ENCODE data around the gene PAM. TPM values are rescaled to one million over a fixed set of nuclear protein-coding genes. Genes with fewer than 3 reads are reported as not detected.

Gene PAM
- total RNA-seq, 1 experiment from 2014 or later: 60.3 TPM

DNA sequence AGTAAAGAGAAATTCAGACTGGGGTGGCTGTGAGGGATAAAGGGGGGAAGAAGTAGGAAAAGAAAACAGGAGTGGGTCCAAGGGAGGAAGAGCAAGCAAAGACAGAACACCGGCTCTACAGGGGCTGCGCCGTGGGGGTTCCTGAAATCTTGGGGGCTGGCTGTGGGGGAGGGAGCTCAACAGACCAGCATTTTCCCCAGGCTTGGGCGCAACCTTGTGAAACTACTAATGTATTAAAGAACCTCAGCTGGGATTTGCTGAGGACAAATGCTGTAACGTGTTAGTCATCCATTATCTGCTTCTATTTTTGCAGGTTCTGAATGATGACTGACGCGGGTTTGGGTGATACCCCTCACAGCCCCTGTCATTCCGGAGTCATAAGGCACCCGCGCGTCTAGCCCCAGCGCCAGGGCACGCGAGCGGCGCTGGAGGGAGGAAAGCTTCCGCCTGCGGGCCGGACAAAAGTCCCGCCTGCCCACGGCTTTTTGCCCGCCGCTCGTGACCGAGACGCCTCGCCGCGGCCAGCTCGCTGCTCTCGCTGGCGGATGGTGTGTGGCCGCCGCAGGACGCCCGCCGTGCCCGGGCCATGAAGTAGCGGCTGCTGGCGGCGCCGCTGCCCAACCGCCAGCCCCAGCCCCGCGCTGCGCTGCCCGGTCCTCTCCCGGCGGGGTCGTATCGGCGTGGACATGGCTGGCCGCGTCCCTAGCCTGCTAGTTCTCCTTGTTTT, 110.6 kb downstream of the PAM start:
- Mint-ChIP-seq H3K36me3 (ENCODE audit: insufficient read depth, unreplicated experiment) (peaks cover 7% of the 10 kb centered on the region), H3K9me3 (ENCODE audit: unreplicated experiment) (peaks cover 8% of the 10 kb centered on the region), H3K4me1 (ENCODE audit: insufficient read depth, unreplicated experiment) (peaks cover 7% of the 10 kb centered on the region), H3K4me3 (ENCODE audit: unreplicated experiment) (peak overlapping the region; percentile 73), H3K27me3 (ENCODE audit: insufficient read depth, unreplicated experiment) (no peaks in the 10 kb centered on the region), H3K27ac (ENCODE audit: low read depth, unreplicated experiment) (peak overlapping the region; percentile 73)
- POLR2A ChIA-PET: interaction anchor here (0.6 to 2.4 kb wide), 16 partner anchors 8 to 269 kb away, joined by 3 to 9 read pairs (median 4); partner anchors contain the start of genes GIN1 and PPIP5K2
- peak; percentile 68 for DNase-seq (ENCODE audit: unreplicated experiment)
- intact Hi-C loops (cut with micrococcal nuclease): loop anchor here (5.0 to 10.0 kb wide), 2 partner anchors 109 to 183 kb away; no protein-coding TSS in a partner anchor
- TF ChIP-seq CTCF (IDR thresholded peaks at IDR 0.05; ENCODE audit: unreplicated experiment): no peak
- CTCF ChIA-PET: interaction anchor here (0.6 to 1.8 kb wide), 11 partner anchors 12 to 594 kb away, joined by 3 to 7 read pairs (median 4); no protein-coding TSS in a partner anchor
- no TSS peak for BruUV-seq (replicated peaks)

GRCh38 chr5:102866237-102866600, 111.1 kb downstream of the PAM start:
- BruUV-seq (replicated peaks): TSS peak; percentile 49
- no peak for TF ChIP-seq CTCF (IDR thresholded peaks at IDR 0.05; ENCODE audit: unreplicated experiment)
- intact Hi-C loops (cut with micrococcal nuclease): loop anchor here (5.0 to 10.0 kb wide), 2 partner anchors 109 to 184 kb away; no protein-coding TSS in a partner anchor
- H3K27ac Mint-ChIP-seq (ENCODE audit: low read depth, unreplicated experiment): peak overlapping the region; percentile 73
- POLR2A ChIA-PET: interaction anchor here (0.6 to 2.4 kb wide), 14 partner anchors 9 to 270 kb away, joined by 3 to 9 read pairs (median 4); partner anchors contain the start of genes GIN1 and PPIP5K2
- H3K27me3 Mint-ChIP-seq (ENCODE audit: insufficient read depth, unreplicated experiment): no peaks in the 10 kb centered on the region
- peaks cover 7% of the 10 kb centered on the region for H3K4me1 Mint-ChIP-seq (ENCODE audit: insufficient read depth, unreplicated experiment)
- CTCF ChIA-PET: interaction anchor here (0.8 to 1.8 kb wide), 6 partner anchors 11 to 86 kb away, joined by 3 to 7 read pairs (median 4); no protein-coding TSS in a partner anchor
- H3K4me3 Mint-ChIP-seq (ENCODE audit: unreplicated experiment): peak overlapping the region; percentile 73
- H3K9me3 Mint-ChIP-seq (ENCODE audit: unreplicated experiment): peaks cover 8% of the 10 kb centered on the region
- no peak for DNase-seq (ENCODE audit: unreplicated experiment)
- H3K36me3 Mint-ChIP-seq (ENCODE audit: insufficient read depth, unreplicated experiment): peaks cover 7% of the 10 kb centered on the region

DNA sequence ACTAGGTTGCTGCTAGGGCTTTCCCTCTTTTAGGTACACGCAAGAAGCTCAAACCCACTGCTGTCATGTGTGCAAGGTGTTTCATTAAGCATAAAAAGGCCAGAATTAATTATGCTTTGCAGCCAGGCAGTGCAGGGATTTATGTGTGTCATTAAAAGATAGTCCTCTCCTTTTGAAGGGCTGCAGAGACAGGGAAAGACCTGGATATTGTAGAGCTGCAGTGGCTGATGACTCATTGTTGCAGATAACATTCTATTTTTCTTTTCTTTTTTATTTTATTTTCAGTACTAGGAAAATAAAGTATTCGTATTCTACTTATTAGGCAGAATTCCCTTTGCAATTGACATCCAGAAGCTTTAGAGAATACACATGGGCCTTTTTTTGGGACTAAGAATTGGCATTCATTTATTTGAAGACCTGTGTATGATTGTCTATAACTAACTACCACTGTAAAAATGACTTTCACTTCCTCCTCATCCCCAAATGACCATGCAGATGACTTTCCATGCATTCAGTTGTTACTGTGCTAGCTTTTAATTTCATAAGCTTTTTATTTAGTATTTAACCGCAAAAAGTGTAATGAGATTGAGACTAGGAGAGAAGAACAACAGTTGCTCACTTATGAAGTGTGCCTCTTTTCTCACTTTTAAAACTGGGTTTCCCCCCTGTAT, 113.0 kb downstream of the PAM start:
- Mint-ChIP-seq H3K9me3 (ENCODE audit: unreplicated experiment) (peaks cover 8% of the 10 kb centered on the region), H3K27me3 (ENCODE audit: insufficient read depth, unreplicated experiment) (no peaks in the 10 kb centered on the region), H3K36me3 (ENCODE audit: insufficient read depth, unreplicated experiment) (peaks cover 7% of the 10 kb centered on the region), H3K4me1 (ENCODE audit: insufficient read depth, unreplicated experiment) (peaks cover 7% of the 10 kb centered on the region), H3K4me3 (ENCODE audit: unreplicated experiment) (no peak overlapping the region), H3K27ac (ENCODE audit: low read depth, unreplicated experiment) (no peak overlapping the region)
- no TSS peak for BruUV-seq (replicated peaks)
- DNase-seq (ENCODE audit: unreplicated experiment): no peak
- ChIA-PET CTCF (interaction anchor here (0.6 to 2.2 kb wide), 5 partner anchors 10 to 187 kb away, joined by 3 to 6 read pairs (median 4); no protein-coding TSS in a partner anchor), POLR2A (interaction anchor here (0.6 to 1.4 kb wide), 4 partner anchors 9 to 112 kb away, joined by 3 to 4 read pairs (median 3); no protein-coding TSS in a partner anchor)
- intact Hi-C loops (cut with micrococcal nuclease): loop anchor here (5.0 to 10.0 kb wide), 2 partner anchors 107 to 186 kb away; no protein-coding TSS in a partner anchor
- no peak for TF ChIP-seq CTCF (IDR thresholded peaks at IDR 0.05; ENCODE audit: unreplicated experiment)

GRCh38 chr5:102869230-102869629, 114.1 kb downstream of the PAM start:
- no peak for DNase-seq (ENCODE audit: unreplicated experiment)
- TF ChIP-seq CTCF (IDR thresholded peaks at IDR 0.05; ENCODE audit: unreplicated experiment): no peak
- ChIA-PET CTCF (interaction anchor here (1.0 to 2.2 kb wide), 2 partner anchors 11 to 89 kb away, joined by 4 to 6 read pairs; no protein-coding TSS in a partner anchor), POLR2A (interaction anchor here (0.6 to 1.4 kb wide), 3 partner anchors 9 to 42 kb away, joined by 3 to 4 read pairs (median 4); no protein-coding TSS in a partner anchor)
- no peak overlapping the region for H3K4me3 Mint-ChIP-seq (ENCODE audit: unreplicated experiment)
- intact Hi-C loops (cut with micrococcal nuclease): loop anchor here (5.0 to 10.0 kb wide), 2 partner anchors 106 to 187 kb away; no protein-coding TSS in a partner anchor
- H3K9me3 Mint-ChIP-seq (ENCODE audit: unreplicated experiment): peaks cover 8% of the 10 kb centered on the region
- BruUV-seq (replicated peaks): no TSS peak
- no peaks in the 10 kb centered on the region for H3K27me3 Mint-ChIP-seq (ENCODE audit: insufficient read depth, unreplicated experiment)
- peaks cover 15% of the 10 kb centered on the region for H3K36me3 Mint-ChIP-seq (ENCODE audit: insufficient read depth, unreplicated experiment)
- no peak overlapping the region for H3K27ac Mint-ChIP-seq (ENCODE audit: low read depth, unreplicated experiment)
- H3K4me1 Mint-ChIP-seq (ENCODE audit: insufficient read depth, unreplicated experiment): peaks cover 7% of the 10 kb centered on the region
